ENCODE data around the gene SRPK1. TPM values are rescaled to one million over a fixed set of nuclear protein-coding genes. Genes with fewer than 3 reads are reported as not detected.

The SRPK1 gene
- total RNA-seq, 4 donors from 2014 or later: 38.2 to 104 (median 56.7) TPM

- in situ Hi-C loops (cut with MboI; ENCODE audit: low sequenced_read_pairs in 4 of 4): no loop called here
- H3K27me3 ChIP-seq: peaks cover 18 to 24% (median 19%) of the 10 kb centered on the region in 3 donors
Observed at GRCh38 chr6:35804996-35805736, 115.7 kb downstream of the SRPK1 start, which contains the start of gene LHFPL5. LHFPL5 (plus strand) TSS chr6:35805352; CDS start chr6:35805671, 319 bp downstream.

DNA sequence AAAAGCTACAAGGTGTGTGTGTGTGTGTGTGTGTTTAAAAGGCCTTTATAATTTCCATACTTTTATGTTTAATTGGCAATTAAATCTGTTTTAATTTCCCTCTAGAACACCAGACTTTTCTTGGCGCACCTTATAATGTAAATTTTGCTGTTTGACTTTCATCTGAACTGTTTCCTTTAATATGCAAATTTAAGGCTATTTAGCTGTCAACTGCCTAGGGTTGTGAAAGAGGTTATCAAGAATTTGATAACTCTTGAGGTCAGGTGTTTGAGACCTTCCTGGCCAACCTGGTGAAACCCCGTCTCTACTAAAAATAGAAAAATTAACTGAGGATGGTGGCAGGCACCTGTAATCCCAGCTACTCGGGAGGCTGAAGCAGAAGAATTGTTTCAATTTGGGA is 119.8 kb downstream of the SRPK1 start:
- Histone ChIP-seq H3K4me3 (no peak overlapping the region), H3K36me3 (no peaks in the 10 kb centered on the region), H3K9me3 (no peaks in the 10 kb centered on the region), H3K27me3 (peaks cover 8 to 14% (median 10%) of the 10 kb centered on the region in 3 donors), H3K27ac (no peak overlapping the region), H3K4me1 (no peaks in the 10 kb centered on the region)
- in situ Hi-C loops (cut with MboI; ENCODE audit: low sequenced_read_pairs in 4 of 4): no loop called here
- intact Hi-C loops (cut with DNase I; ENCODE audit: low total_unique reads): no loop called here
- no peak for TF ChIP-seq POLR2A (IDR thresholded peaks at IDR 0.05)
- TF ChIP-seq, protein P1, sequence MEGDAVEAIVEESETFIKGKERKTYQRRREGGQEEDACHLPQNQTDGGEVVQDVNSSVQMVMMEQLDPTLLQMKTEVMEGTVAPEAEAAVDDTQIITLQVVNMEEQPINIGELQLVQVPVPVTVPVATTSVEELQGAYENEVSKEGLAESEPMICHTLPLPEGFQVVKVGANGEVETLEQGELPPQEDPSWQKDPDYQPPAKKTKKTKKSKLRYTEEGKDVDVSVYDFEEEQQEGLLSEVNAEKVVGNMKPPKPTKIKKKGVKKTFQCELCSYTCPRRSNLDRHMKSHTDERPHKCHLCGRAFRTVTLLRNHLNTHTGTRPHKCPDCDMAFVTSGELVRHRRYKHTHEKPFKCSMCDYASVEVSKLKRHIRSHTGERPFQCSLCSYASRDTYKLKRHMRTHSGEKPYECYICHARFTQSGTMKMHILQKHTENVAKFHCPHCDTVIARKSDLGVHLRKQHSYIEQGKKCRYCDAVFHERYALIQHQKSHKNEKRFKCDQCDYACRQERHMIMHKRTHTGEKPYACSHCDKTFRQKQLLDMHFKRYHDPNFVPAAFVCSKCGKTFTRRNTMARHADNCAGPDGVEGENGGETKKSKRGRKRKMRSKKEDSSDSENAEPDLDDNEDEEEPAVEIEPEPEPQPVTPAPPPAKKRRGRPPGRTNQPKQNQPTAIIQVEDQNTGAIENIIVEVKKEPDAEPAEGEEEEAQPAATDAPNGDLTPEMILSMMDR (IDR thresholded peaks at IDR 0.05 in 4 of 5, conservative IDR thresholded peaks at IDR 0.05 in 1 of 5): no peak
- no peak for DNase-seq
- ATAC-seq: no peak

More at GRCh38 chr6:35804996-35805736, 115.7 kb downstream of the SRPK1 start, which contains the start of gene LHFPL5:
- Histone ChIP-seq H3K27ac (no peak within 1 kb of the TSS), H3K9me3 (no peaks in the 10 kb centered on the region), H3K4me1 (no peaks in the 10 kb centered on the region), H3K4me3 (no peak within 1 kb of the TSS), H3K36me3 (no peaks in the 10 kb centered on the region)
- TF ChIP-seq, protein P1 (IDR thresholded peaks at IDR 0.05 in 4 of 5, conservative IDR thresholded peaks at IDR 0.05 in 1 of 5): no peak
- no peak for TF ChIP-seq POLR2A (IDR thresholded peaks at IDR 0.05)
- ATAC-seq (peak in 1 of 2 donors; percentile 53), DNase-seq (no peak)
- intact Hi-C loops (cut with DNase I; ENCODE audit: low total_unique reads): no loop called here

GRCh38 chr6:35798706-35799105 is 122.2 kb downstream of the SRPK1 start:
- H3K4me1 ChIP-seq: no peaks in the 10 kb centered on the region
- in situ Hi-C loops (cut with MboI; ENCODE audit: low sequenced_read_pairs in 4 of 4): no loop called here
- H3K9me3 ChIP-seq: no peaks in the 10 kb centered on the region
- peaks cover 0 to 13% (median 0%) of the 10 kb centered on the region in 3 donors for H3K27me3 ChIP-seq
- no peak overlapping the region for H3K27ac ChIP-seq
- ATAC-seq: no peak
- no peak for DNase-seq
- H3K36me3 ChIP-seq: no peaks in the 10 kb centered on the region
- TF ChIP-seq, protein P1 (IDR thresholded peaks at IDR 0.05 in 4 of 5, conservative IDR thresholded peaks at IDR 0.05 in 1 of 5): no peak
- TF ChIP-seq POLR2A (IDR thresholded peaks at IDR 0.05): no peak
- no peak overlapping the region for H3K4me3 ChIP-seq
- intact Hi-C loops (cut with DNase I; ENCODE audit: low total_unique reads): no loop called here

GRCh38 chr6:35797837-35798526 is 122.9 kb downstream of the SRPK1 start:
- ATAC-seq: no peak
- Histone ChIP-seq H3K36me3 (no peaks in the 10 kb centered on the region), H3K27me3 (peaks cover 0 to 16% (median 0%) of the 10 kb centered on the region in 3 donors), H3K4me1 (no peaks in the 10 kb centered on the region), H3K27ac (no peak overlapping the region), H3K9me3 (no peaks in the 10 kb centered on the region), H3K4me3 (no peak overlapping the region)
- TF ChIP-seq, protein P1 (IDR thresholded peaks at IDR 0.05 in 4 of 5, conservative IDR thresholded peaks at IDR 0.05 in 1 of 5): no peak
- TF ChIP-seq POLR2A (IDR thresholded peaks at IDR 0.05): no peak
- intact Hi-C loops (cut with DNase I; ENCODE audit: low total_unique reads): loop anchor here (1.0 kb wide), 1 partner anchor 11 kb away; no protein-coding TSS in a partner anchor
- in situ Hi-C loops (cut with MboI; ENCODE audit: low sequenced_read_pairs in 4 of 4): no loop called here
- no peak for DNase-seq

Measured in gastrocnemius medialis (tissue), 4 donors.